Measurements from ENCODE around the gene COX17.

Gene COX17

DNA sequence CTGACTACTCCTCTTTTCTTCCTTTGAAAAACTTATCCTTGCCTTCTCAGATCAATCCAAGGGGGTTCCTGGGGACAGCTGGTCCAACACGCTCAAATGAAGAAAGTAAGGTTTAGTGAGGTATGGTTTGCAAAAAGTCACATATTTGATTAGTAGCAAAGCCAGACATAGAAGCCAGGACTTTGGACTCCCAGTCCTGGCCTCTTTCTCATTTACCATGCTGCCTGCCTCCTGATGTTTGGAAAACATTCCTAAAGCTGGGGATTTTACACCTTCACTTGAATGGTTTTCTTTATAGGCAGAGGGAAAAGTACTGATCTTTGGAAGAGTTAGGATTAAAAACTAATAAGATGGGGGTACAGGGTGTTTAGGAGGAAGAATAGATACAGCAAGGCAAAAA lies 31.4 kb downstream of the COX17 start:
- DNase-seq (ENCODE audit: low spot score) = no peak

DNA sequence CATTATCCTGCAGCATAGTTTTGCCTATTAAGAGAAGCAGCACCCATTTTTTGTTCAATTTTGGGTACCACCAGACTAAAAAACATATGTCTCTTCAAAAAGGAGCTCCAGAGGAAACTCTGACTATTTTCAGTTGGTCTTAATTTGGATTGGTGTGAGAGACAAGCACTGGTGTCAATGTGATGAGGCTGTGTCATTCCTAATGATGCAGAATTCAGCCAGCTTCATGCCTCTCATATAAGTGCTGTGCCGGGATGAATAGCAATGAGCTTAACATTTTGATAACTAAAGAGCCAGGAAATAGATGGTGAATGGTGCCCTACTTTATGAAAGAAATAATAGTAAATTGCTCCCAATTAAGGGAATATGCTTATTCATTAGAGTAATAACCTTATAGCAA lies 32.7 kb downstream of the COX17 start:
- DNase-seq (ENCODE audit: low spot score) = no peak

DNA sequence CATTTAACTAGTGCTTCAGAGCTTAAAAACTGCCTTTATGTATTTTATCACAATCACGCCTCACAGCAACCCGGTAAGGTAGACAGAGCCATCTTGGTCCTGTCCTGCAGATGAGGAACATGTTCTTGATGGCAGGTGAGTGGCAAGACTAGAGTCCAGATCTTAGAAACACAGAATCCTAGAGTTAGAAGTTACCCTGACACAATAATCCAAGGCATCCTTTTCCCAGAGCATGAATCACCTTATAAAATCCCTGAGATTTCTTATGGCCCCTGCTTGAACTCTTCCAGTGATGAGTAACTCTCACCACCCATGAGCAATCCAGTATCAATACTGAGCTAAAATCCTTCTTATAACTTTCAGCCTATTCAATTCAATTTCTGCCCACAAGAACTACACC lies 33.7 kb downstream of the COX17 start:
- DNase-seq (ENCODE audit: low spot score) = no peak

DNA sequence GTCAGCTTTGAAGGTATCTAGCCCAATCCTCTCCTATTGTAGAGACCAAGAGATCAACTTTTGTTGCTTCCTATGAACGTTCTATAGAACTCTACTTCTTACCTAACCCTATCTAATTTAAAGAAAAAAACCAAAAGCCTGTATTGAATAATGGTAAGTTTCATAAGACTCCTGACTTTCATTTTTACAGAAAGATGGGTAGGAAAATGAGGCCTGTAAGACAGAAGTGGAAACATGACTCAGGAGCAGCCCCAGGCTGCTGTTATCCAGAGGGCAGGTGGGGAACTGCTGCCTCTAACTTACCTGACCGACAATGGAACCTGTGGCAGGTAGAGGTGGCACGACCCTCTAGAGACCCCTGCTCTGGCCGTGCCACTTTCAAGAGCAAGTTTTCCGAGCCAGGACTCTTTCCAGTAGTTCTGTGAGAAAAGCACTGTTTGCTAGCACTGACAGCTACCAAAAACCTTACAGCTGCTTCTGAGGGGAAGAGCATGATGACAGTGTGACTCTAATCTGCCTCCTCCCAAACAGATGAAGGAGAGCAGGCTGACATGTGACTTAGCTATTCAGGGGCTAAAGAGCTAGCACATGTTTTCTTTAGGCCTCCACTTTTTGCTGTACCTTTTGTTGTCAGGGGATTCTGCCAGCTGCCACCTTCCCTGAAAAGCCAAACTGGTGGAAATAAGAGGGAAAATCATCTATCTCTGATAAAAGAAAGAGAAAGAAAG lies 34.3 kb downstream of the COX17 start:
- DNase-seq (ENCODE audit: low spot score) = no peak

DNA sequence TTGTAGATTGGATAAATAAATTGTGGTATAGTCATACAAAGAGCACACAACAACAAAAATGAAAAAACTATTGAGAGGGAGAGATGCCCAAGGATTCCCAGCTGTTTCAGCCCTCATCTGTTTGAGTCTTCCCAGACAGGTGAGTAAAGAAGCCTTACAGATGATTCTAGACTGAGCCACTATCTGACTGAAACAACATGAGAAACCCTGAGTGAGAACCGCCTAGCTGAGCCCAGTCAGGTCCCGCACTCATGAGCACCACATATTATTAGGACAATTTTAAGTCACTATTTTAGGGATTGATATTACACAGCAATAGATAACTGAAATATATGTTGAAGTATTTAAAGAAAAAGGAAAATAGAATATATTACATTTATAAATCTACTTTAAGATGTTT lies 35.8 kb downstream of the COX17 start:
- no peak for DNase-seq (ENCODE audit: low spot score)

DNA sequence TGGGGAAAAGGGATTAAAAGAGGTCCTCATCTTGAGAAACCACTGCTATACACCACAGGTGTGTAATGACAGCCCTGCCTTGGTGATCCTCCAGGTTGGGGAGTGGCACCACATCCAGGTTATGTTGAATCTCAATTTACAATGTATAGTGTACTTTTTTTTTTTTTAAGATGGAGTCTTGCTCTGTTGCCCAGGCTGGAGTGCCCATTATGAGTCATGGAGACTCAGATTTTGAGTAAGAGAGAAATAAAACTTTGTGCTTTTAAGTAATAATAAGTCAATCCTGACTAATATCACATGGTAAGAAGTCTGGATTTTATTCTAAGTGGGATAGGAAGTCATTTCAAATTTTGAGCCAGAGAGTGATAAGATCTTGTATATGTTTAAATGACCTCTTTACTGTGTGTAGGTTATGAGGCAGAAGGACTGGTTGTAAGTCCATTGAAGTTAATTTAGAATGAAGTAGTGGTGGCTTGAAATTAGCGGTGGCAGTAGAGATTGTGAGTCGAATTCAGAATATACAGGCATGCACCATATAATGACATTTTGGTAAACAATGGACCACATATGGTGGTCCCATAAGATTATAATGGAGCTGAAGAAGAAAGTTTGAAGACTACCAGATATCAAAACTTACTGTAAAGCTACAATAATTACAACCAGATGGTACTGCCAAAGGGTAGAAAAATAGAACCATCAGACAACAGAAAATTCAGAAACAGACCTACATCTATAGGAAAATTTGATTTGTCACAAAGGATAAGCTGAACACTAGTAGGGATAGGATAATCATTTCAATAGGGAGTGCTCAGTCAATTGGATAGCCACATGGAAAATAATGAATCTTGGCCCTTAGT lies 37.5 kb downstream of the COX17 start:
- no peak for DNase-seq (ENCODE audit: low spot score)

DNA sequence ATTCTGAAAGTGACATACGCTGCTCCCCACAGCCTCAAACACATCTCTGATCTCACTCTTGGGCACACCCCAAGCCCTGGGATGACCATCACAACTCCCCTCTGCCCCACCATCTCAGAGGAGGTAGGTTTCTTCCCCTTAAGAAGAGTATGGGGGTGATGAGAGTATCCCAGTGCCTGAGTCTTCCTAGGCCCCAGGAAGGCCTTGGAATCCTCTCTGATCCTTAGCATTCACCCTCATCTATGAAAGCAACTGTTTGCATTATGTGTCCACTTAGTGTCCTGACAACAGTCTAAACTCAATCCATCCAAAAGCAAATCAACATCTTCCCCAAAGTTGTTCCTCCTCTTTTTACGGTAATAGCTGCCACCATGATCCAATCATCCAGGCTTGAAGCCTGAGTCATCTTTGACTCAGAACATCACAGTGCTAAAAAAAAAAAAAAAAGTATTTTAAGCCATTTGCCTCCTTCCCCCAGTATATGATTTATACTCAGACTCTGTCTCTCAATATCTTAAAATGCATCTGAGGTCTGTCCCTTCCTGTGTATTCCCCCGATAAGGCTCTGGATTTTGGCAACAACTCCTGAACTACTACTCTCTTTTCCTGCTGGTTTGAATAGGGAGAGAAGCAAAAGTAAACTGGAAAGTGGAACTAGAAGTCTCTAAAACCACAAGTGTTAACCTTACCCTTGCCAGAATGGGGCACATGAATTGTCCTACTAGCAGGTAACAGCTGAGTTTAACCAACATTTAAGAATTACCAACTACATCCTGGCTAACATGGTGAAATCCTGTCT lies 39.3 kb downstream of the COX17 start:
- no peak for DNase-seq (ENCODE audit: low spot score)

DNA sequence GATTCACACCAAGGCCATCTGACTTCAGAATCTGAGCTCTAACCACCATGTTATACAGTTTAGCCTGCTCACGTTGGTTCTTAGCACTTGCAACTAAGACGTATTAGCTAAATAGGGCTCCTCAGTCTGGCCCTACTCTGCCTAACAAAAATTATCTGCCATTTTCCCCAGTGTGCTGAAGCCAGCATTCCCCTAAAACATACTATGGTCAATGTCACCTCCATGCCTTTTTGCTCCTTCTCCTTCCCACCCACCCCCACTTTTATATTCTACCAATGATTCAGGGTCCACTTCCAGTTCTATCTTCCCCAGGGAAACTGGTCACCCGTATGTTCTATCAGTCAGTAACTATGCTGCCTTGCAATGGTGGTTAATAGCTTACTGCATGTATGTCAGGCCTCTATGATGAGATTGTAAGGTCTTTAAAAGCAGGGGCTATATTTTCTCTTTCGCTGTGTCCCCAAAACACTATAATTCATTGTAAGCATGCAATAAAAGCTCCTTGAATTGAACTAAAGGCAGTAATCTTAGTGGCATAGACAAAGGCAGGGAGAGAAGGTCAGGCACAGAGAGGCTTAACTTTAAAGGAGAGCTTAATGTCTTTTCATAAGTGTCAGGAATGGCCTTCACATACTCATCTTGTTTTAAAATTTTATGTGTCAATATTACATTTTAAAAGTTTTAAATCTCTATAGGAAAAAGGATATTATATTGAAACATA lies 40.2 kb downstream of the COX17 start:
- no peak for DNase-seq (ENCODE audit: low spot score)

DNA sequence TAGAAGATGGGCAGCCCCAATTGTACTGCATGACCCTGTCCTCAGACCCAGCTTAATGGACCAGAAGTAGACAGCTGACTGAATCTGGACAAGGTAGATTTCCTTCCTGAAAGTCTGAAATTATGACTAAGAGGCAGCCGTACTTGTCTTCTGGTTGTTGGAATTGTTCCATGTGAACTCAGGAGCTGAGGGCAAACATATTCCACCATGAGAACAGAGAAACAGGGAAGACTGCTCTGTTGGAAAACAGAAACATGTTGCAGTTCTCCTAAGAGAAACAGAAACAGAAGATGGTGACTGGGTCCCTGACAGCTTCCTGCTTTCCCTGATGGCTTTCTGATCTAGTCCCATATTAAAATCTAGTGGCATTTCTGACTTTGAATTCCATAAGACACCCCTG lies 41.0 kb downstream of the COX17 start:
- no peak for DNase-seq (ENCODE audit: low spot score)

DNA sequence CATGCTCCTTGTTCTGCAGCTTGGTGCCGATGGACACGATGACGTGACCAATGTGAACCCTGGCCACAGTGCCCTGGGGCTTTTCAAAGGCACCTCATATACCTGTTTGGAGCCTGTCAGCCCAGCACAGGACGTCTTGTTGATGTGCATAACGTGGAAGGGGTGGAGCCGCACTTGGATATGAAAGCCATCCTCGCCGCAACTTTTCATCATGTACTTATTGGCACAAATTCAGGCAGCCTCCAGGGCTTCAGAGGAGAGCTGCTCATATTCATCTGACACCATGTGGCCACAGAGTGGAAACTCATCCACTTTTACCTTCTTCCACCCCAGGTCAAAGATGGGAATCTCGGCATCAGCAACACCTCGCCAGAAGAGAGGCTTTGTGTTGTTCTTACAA lies 41.5 kb downstream of the COX17 start:
- no peak for DNase-seq (ENCODE audit: low spot score)

DNA sequence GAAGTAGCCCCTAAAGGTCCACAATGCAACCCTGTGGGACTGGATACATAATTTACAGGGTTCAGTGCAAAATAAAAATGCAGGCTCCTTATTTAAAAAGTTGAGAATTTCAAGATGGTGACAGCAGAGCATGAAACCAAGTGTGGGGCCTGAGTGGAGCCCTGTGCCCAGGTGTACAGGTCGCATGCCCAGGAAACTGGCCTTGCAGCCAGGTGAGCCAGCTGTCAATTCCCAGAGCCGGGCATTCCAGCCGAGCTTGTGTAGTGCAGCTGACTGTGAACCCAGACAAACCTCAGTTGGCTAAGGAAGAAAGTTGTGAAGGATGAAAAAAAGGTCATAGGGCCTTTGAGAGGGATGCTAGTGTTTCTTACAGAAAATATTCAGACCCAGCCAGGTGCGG lies 44.4 kb downstream of the COX17 start:
- DNase-seq (ENCODE audit: low spot score) = no peak

DNA sequence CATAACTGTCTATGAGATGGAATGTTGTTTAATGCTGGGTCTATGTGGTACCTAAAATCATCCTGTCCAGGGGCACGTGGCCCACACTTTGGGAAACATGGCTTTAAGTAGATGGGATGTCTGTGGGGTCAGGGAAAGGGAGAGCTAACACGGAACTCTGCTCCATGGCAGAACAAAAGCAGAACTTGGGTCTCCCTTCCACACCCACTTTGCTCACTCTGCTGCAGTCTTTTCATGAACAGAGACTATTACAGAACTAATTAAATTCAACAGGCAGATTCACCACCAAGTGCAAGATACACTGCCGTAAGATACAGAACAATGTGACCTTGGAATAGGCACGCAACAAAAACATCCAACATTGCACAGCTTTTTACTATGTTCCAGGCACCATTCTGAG lies 45.0 kb downstream of the COX17 start:
- DNase-seq (ENCODE audit: low spot score) = no peak

DNA sequence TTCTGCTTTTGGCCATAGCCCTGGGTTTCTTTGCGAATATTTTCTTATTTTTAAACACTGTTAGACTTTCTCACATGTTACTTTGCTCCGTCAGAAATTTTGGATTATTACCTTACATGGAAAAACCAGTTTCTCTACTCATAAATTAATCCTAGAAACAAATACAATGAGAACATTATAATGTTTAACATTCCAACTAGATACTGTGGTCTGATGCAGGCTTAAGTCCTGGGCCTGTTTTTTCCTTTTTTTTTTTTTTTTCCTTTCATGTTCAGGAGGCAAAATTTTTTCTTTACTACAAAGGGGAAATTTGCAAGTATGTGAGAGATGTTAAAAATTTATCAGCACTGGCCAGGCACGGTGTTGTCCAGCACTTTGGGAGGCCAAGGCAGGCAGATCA lies 45.7 kb downstream of the COX17 start:
- no peak for DNase-seq (ENCODE audit: low spot score)

DNA sequence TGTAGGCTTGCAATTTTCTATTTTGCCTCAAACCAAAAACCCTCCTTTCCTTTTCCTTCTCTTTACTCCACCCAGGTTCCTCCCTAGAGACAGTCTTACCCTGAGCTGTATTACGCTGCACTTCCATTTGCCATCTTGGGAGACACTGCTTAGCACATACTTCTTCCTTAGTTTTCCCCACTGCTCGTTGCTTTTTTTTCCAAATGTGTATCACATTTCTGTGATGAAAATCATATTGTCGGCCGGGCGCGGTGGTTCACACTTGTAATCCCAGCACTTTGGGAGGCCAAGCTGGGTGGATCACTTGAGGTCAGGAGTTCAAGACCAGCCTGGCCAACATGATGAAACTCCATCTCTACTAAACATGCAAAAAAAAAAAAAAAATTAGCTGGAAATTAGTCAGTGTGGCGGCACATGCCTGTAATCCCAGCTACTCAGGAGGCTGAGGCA lies 46.3 kb downstream of the COX17 start:
- no peak for DNase-seq (ENCODE audit: low spot score)

DNA sequence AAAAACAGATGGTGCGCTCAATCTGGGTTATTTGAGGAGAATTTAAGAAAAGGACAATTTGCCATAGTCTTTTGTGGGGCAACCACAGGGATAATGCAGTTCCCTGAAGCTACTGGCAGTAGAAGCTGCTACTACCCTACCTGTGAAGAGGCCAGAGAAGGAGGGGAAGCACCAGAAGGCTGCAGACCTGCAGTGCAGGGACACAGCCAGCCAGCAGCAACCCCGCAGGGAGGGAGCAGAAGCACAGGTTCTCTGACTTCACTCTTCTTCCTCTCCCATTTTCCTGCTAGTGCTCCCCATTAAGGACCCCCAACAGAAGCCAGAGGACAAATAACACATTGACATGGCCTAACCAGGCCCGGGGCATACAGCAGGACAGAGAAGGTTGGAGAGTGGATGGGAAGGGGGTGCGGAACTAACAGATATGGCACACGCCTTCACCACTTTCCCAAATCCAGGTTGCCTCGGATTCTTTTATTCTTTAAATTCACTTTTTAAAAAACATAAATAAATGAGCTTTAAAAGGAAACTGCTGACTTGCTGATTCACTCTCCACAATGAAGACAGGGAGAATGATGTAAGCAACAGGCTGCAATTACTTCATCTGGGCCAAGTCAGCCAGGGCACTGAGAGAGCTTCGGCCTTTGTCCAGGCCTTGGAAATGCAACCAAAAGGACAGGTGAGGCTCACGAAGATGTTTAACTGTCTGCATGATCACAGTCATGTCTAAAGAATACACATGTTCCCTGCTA lies 46.9 kb downstream of the COX17 start:
- no peak for DNase-seq (ENCODE audit: low spot score)

DNA sequence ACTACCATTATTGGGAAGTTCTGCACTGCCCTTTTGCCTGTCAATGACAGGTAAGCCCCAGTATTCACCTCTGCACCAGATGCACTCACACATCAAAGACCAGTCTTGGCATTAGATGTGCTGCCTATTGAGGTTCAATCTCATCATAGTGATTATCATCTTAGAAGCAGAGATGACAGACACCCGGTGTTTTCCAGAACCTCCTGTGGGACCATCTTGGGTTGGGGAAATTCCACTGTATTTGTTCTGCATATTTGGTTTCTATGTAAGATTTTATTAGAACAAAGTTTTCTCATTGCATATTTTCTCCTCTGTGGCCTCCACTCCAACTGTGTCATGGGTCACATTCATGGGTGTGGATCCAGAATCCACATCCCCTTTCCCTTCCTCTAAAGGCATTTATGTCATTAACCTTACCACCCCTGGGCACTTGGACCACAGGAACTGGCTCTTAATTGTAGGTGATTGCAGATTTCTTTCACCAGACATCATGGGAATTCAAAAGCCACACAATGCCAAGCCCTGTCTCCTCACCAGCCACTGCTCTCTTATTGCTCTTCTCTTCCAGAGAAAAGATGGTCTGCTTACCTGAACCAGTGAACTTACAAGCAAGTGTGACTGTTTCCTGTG lies 48.3 kb downstream of the COX17 start:
- DNase-seq (ENCODE audit: low spot score) = no peak

DNA sequence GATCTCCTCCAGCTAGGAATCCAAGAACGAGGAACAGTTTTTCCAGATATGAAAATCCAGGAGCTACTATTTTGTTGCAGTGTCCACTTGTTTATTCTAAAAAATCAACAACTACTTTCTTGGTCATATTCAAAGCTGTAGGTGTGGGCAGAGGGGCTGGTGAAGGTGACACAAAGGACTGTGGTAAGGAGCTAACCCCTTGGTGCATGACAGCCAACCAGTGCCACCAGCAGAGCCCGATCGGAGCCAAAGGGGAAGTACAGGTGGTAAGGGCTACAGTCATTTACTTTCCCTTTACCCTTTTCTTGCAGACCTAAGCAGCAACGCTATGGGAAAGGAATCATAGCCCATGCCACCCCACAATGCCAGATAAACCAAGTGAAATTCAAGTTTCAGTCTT lies 48.8 kb downstream of the COX17 start:
- no peak for DNase-seq (ENCODE audit: low spot score)

DNA sequence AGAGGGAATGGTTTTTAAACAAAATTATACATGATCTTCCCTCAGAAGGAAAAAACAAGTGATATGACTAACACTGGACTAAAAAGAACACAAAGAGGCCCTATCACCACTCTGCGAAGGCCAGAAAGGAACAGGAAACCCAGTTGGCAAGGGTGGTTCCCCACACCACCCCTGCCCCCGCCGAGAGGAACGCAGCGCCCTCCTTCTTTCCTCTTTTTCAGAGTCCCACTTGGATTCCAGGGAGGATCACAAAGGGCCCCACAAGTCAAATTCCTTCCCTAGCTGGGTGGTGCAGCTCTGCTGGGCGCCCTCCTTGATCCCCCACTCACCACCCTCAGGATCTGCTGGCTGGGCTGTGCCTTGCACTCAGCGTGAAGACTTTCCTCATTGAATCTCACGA lies 49.7 kb downstream of the COX17 start:
- DNase-seq (ENCODE audit: low spot score) = no peak

DNA sequence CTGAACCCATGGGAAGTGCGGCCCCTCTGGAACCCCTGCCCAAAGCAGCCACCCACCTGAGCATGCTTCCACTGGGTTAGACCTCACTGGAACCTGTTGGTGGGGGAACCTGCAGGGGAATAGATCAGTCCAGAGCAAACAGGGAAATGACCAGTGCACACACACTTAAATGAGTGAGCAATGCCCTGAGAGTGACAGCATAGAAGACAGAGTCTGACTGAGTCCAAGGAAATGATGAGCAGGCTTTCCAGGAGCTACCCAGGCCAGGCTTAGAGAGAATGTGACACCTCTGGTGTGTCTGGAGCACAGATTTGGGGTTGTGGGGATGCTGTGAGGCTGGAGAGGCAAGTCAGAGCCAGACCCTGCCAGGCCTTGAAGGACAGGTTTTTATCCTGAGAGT lies 51.0 kb downstream of the COX17 start:
- no peak for DNase-seq (ENCODE audit: low spot score)

DNA sequence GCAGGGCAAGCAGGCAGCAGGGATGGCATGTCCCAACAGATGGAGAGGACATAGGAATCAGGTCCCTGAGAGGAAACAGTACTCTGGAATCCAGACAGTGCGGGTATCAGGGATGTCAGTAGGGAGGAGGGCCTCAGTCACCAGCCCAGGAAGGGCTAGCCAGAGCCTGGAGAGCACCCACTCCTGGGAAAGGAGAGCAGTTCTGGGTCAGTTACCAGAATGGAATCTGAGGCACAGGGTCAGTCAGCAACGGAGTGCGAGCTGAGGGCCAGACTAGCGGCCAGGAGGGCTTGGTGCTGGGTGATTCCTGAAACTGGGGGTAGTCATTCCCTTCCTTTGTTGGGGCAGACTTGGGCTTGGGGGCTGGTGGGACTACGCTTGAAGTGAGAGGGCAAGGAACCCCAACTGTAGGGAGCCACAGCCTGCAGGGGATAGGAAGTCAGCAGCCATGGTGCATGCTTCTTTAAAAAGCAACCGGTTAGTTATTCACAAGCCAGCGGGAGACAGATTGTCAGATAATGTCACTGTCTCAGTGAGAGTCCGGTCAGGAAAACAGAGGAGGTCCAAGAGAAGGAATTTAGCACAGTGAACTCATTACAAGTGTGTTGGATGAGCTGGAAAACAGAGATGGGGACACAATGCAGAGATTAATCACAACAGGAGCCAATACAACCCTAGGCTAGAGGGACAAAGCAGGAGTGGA lies 51.6 kb downstream of the COX17 start:
- DNase-seq (ENCODE audit: low spot score) = no peak
